ENCODE results near the gene CALU. TPM values are rescaled to one million over a fixed set of nuclear protein-coding genes. Genes with fewer than 3 reads are reported as not detected.
A peak's percentile ranks its signal among the peaks of the same experiment; 100 is the strongest.

The CALU gene
- polyA plus RNA-seq, 1 donor, result 92.5 TPM

- peaks cover 47% of the 10 kb centered on the region for H3K27me3 ChIP-seq (ENCODE audit: control insufficient read depth, insufficient read depth, low read length)
- peaks cover 7% of the 10 kb centered on the region for H3K4me1 ChIP-seq (ENCODE audit: control insufficient read depth, insufficient read depth, low read length)
- no peaks in the 10 kb centered on the region for H3K36me3 ChIP-seq (ENCODE audit: control insufficient read depth, insufficient read depth, low read length)
- H3K4me3 ChIP-seq (ENCODE audit: low read length), result no peak overlapping the region
- WGBS (ENCODE audit: insufficient coverage, low lambda C conversion rate), result 83% methylated on average over 1 of the region's 6 CpGs
- H3K9me3 ChIP-seq (ENCODE audit: control insufficient read depth, low read depth, low read length), result peaks cover 6% of the 10 kb centered on the region
- no peak for DNase-seq
- H3K27ac ChIP-seq (ENCODE audit: low read length), result no peak overlapping the region
Measured at GRCh38 chr7:128701062-128701785, 37.9 kb upstream of the CALU start.

- no peaks in the 10 kb centered on the region for H3K36me3 ChIP-seq (ENCODE audit: control insufficient read depth, insufficient read depth, low read length)
- H3K4me3 ChIP-seq (ENCODE audit: low read length), result no peak overlapping the region
- no peak for DNase-seq
- no peaks in the 10 kb centered on the region for H3K4me1 ChIP-seq (ENCODE audit: control insufficient read depth, insufficient read depth, low read length)
- no CpG with 5 or more reads among the region's 7 CpGs for WGBS (ENCODE audit: insufficient coverage, low lambda C conversion rate)
- no peak overlapping the region for H3K27ac ChIP-seq (ENCODE audit: low read length)
- H3K9me3 ChIP-seq (ENCODE audit: control insufficient read depth, low read depth, low read length), result no peaks in the 10 kb centered on the region
- H3K27me3 ChIP-seq (ENCODE audit: control insufficient read depth, insufficient read depth, low read length), result peaks cover 26% of the 10 kb centered on the region
Measured at GRCh38 chr7:128703609-128704241, 35.4 kb upstream of the CALU start.

- H3K27me3 ChIP-seq (ENCODE audit: control insufficient read depth, insufficient read depth, low read length), result peaks cover 12% of the 10 kb centered on the region
- no peak for DNase-seq
- H3K27ac ChIP-seq (ENCODE audit: low read length), result no peak overlapping the region
- WGBS (ENCODE audit: insufficient coverage, low lambda C conversion rate), result no CpG with 5 or more reads among the region's 3 CpGs
- H3K4me3 ChIP-seq (ENCODE audit: low read length), result no peak overlapping the region
- no peaks in the 10 kb centered on the region for H3K9me3 ChIP-seq (ENCODE audit: control insufficient read depth, low read depth, low read length)
- no peaks in the 10 kb centered on the region for H3K36me3 ChIP-seq (ENCODE audit: control insufficient read depth, insufficient read depth, low read length)
- no peaks in the 10 kb centered on the region for H3K4me1 ChIP-seq (ENCODE audit: control insufficient read depth, insufficient read depth, low read length)
Measured at GRCh38 chr7:128705891-128706333, 33.2 kb upstream of the CALU start.

GRCh38 chr7:128707752-128708151, 31.4 kb upstream of the CALU start:
- DNase-seq, result no peak
- H3K36me3 ChIP-seq (ENCODE audit: control insufficient read depth, insufficient read depth, low read length), result no peaks in the 10 kb centered on the region
- no CpG with 5 or more reads among the region's 1 CpG for WGBS (ENCODE audit: insufficient coverage, low lambda C conversion rate)
- H3K9me3 ChIP-seq (ENCODE audit: control insufficient read depth, low read depth, low read length), result no peaks in the 10 kb centered on the region
- no peaks in the 10 kb centered on the region for H3K4me1 ChIP-seq (ENCODE audit: control insufficient read depth, insufficient read depth, low read length)
- no peak overlapping the region for H3K4me3 ChIP-seq (ENCODE audit: low read length)
- peaks cover 7% of the 10 kb centered on the region for H3K27me3 ChIP-seq (ENCODE audit: control insufficient read depth, insufficient read depth, low read length)
- H3K27ac ChIP-seq (ENCODE audit: low read length), result no peak overlapping the region

GRCh38 chr7:128708235-128708634, 30.9 kb upstream of the CALU start:
- no CpG with 5 or more reads among the region's 3 CpGs for WGBS (ENCODE audit: insufficient coverage, low lambda C conversion rate)
- no peak overlapping the region for H3K4me3 ChIP-seq (ENCODE audit: low read length)
- H3K27me3 ChIP-seq (ENCODE audit: control insufficient read depth, insufficient read depth, low read length), result peaks cover 7% of the 10 kb centered on the region
- no peak for DNase-seq
- no peaks in the 10 kb centered on the region for H3K4me1 ChIP-seq (ENCODE audit: control insufficient read depth, insufficient read depth, low read length)
- no peaks in the 10 kb centered on the region for H3K36me3 ChIP-seq (ENCODE audit: control insufficient read depth, insufficient read depth, low read length)
- H3K27ac ChIP-seq (ENCODE audit: low read length), result no peak overlapping the region
- H3K9me3 ChIP-seq (ENCODE audit: control insufficient read depth, low read depth, low read length), result no peaks in the 10 kb centered on the region

- WGBS (ENCODE audit: insufficient coverage, low lambda C conversion rate), result no CpG with 5 or more reads among the region's 3 CpGs
- Histone ChIP-seq H3K27me3 (ENCODE audit: control insufficient read depth, insufficient read depth, low read length) (peaks cover 7% of the 10 kb centered on the region), H3K36me3 (ENCODE audit: control insufficient read depth, insufficient read depth, low read length) (no peaks in the 10 kb centered on the region), H3K4me3 (ENCODE audit: low read length) (no peak overlapping the region), H3K4me1 (ENCODE audit: control insufficient read depth, insufficient read depth, low read length) (no peaks in the 10 kb centered on the region), H3K27ac (ENCODE audit: low read length) (no peak overlapping the region), H3K9me3 (ENCODE audit: control insufficient read depth, low read depth, low read length) (no peaks in the 10 kb centered on the region)
- DNase-seq, result no peak
Measured at GRCh38 chr7:128708824-128709223, 30.3 kb upstream of the CALU start.

- peaks cover 10% of the 10 kb centered on the region for H3K27me3 ChIP-seq (ENCODE audit: control insufficient read depth, insufficient read depth, low read length)
- no peaks in the 10 kb centered on the region for H3K4me1 ChIP-seq (ENCODE audit: control insufficient read depth, insufficient read depth, low read length)
- no peaks in the 10 kb centered on the region for H3K9me3 ChIP-seq (ENCODE audit: control insufficient read depth, low read depth, low read length)
- H3K36me3 ChIP-seq (ENCODE audit: control insufficient read depth, insufficient read depth, low read length), result no peaks in the 10 kb centered on the region
- no peak overlapping the region for H3K4me3 ChIP-seq (ENCODE audit: low read length)
- DNase-seq, result no peak
- H3K27ac ChIP-seq (ENCODE audit: low read length), result no peak overlapping the region
- WGBS (ENCODE audit: insufficient coverage, low lambda C conversion rate), result no CpG with 5 or more reads among the region's 6 CpGs
Measured at GRCh38 chr7:128710481-128710880, 28.7 kb upstream of the CALU start.

GRCh38 chr7:128713794-128714193, 25.4 kb upstream of the CALU start:
- no peaks in the 10 kb centered on the region for H3K36me3 ChIP-seq (ENCODE audit: control insufficient read depth, insufficient read depth, low read length)
- H3K4me3 ChIP-seq (ENCODE audit: low read length), result no peak overlapping the region
- H3K9me3 ChIP-seq (ENCODE audit: control insufficient read depth, low read depth, low read length), result no peaks in the 10 kb centered on the region
- no peak overlapping the region for H3K27ac ChIP-seq (ENCODE audit: low read length)
- no peaks in the 10 kb centered on the region for H3K4me1 ChIP-seq (ENCODE audit: control insufficient read depth, insufficient read depth, low read length)
- WGBS (ENCODE audit: insufficient coverage, low lambda C conversion rate), result 83% methylated on average over 1 of the region's 2 CpGs
- no peak for DNase-seq
- H3K27me3 ChIP-seq (ENCODE audit: control insufficient read depth, insufficient read depth, low read length), result peaks cover 2% of the 10 kb centered on the region

GRCh38 chr7:128714701-128715495, 24.3 kb upstream of the CALU start:
- H3K9me3 ChIP-seq (ENCODE audit: control insufficient read depth, low read depth, low read length), result no peaks in the 10 kb centered on the region
- DNase-seq, result peak in 1 of 2 donors; percentile 10
- no peak overlapping the region for H3K4me3 ChIP-seq (ENCODE audit: low read length)
- no peaks in the 10 kb centered on the region for H3K36me3 ChIP-seq (ENCODE audit: control insufficient read depth, insufficient read depth, low read length)
- H3K27me3 ChIP-seq (ENCODE audit: control insufficient read depth, insufficient read depth, low read length), result peaks cover 2% of the 10 kb centered on the region
- WGBS (ENCODE audit: insufficient coverage, low lambda C conversion rate), result no CpG with 5 or more reads among the region's 8 CpGs
- no peaks in the 10 kb centered on the region for H3K4me1 ChIP-seq (ENCODE audit: control insufficient read depth, insufficient read depth, low read length)
- no peak overlapping the region for H3K27ac ChIP-seq (ENCODE audit: low read length)

GRCh38 chr7:128718967-128719642, 20.1 kb upstream of the CALU start:
- no peak for DNase-seq
- H3K27me3 ChIP-seq (ENCODE audit: control insufficient read depth, insufficient read depth, low read length), result peaks cover 14% of the 10 kb centered on the region
- no peak overlapping the region for H3K4me3 ChIP-seq (ENCODE audit: low read length)
- H3K9me3 ChIP-seq (ENCODE audit: control insufficient read depth, low read depth, low read length), result no peaks in the 10 kb centered on the region
- 100% methylated on average over 1 of the region's 6 CpGs for WGBS (ENCODE audit: insufficient coverage, low lambda C conversion rate)
- no peak overlapping the region for H3K27ac ChIP-seq (ENCODE audit: low read length)
- H3K4me1 ChIP-seq (ENCODE audit: control insufficient read depth, insufficient read depth, low read length), result no peaks in the 10 kb centered on the region
- no peaks in the 10 kb centered on the region for H3K36me3 ChIP-seq (ENCODE audit: control insufficient read depth, insufficient read depth, low read length)
